Activated CD4-positive, alpha-beta T cell treated with anti-CD3 and anti-CD28 coated beads for 36 hours (primary cell): ENCODE measurements around the gene CIAO1. TPM values are rescaled to one million over a fixed set of nuclear protein-coding genes. Genes with fewer than 3 reads are reported as not detected.

ENCODE experiments used
- total RNA-seq, 2 experiments: library from RNA; stranded (reverse); gene quantifications; one replicate each; pipeline ENCODE4 v1.2.3, GENCODE V29; 2021

Gene CIAO1
- total RNA-seq, 2 experiments from 2014 or later = 72.1 to 77.6 TPM

Other genes starting within 250 kb of the CIAO1 start
- gene GPAT2, start 231.3 kb upstream of the CIAO1 start, total RNA-seq = 1 to 10 TPM; 8.4 to 10.0 TPM
- gene ADRA2B, start 149.7 kb upstream of the CIAO1 start, total RNA-seq = under 1 TPM; 0.30 to 0.54 TPM
- gene ASTL, start 127.7 kb upstream of the CIAO1 start, total RNA-seq = 1 to 10 TPM; 2.5 to 2.8 TPM
- 100 to 1,000 TPM; 248 to 407 TPM for gene DUSP2, start 120.8 kb upstream of the CIAO1 start, total RNA-seq
- 100 to 1,000 TPM; 151 to 173 TPM for gene STARD7, start 57.4 kb upstream of the CIAO1 start, total RNA-seq
- gene TMEM127, start 228 bp upstream of the CIAO1 start, total RNA-seq = 10 to 100 TPM; 16.6 to 17.9 TPM
- 100 to 1,000 TPM; 176 to 198 TPM for gene SNRNP200, start 39.3 kb downstream of the CIAO1 start, total RNA-seq
- gene ITPRIPL1, start 59.1 kb downstream of the CIAO1 start, total RNA-seq = 10 to 100 TPM; 24.8 to 28.4 TPM
- gene NCAPH, start 69.5 kb downstream of the CIAO1 start, total RNA-seq = 10 to 100 TPM; 77.7 to 83.2 TPM
- gene NEURL3, start 239.1 kb downstream of the CIAO1 start, total RNA-seq = under 1 TPM; 0.33 to 0.41 TPM